Right ventricle myocardium superior (tissue), 1 donor: ENCODE results near the gene ATG5. TPM values are rescaled to one million over a fixed set of nuclear protein-coding genes. Genes with fewer than 3 reads are reported as not detected.

Experiments used
- ATAC-seq: fragments of 200-7000 bp; cut with Tn5 transposase; one replicate; pipeline ENCODE4 v1.9.1; 2020; ENCODE audit warnings: mild to moderate bottlenecking; ENCODE audit not compliant: poor library complexity
- DNase-seq: peaks from one replicate; pipeline ENCODE4 v3.0.0-alpha.2; 2020
- intact Hi-C: fragments of 100-400 bp; cut with DNase I; formaldehyde crosslinking; loops from one replicate; pipeline ENCODE4 v1.11.2; 2022
- long read RNA-seq: library from polyadenylated mRNA; unstranded; transcript quantifications from one replicate; pipeline ENCODE4 v2.0.0, GENCODE V29; 2021
- total RNA-seq: library from RNA; stranded (reverse); fragmentation: NEBNext Ultra II Directional; extraction: Animal tissue kit (Norgen Biotek cat#: 25700); gene quantifications from one replicate; pipeline ENCODE4 v1.2.1, GENCODE V29; 2021
- donor health status: DM: no; HTN: yes; CAD: no; lungs with severe emphysema.

Gene ATG5
- 14.8 TPM for total RNA-seq
- long read RNA-seq, transcript ATG5-204 (8 exons, 3,216 nt), result major isoform, 35 of 46 reads
- long read RNA-seq, partial matches to known transcripts, result 0 of 46 reads
- long read RNA-seq, other reads (novel, unspliced or antisense), result 6 of 46 reads

DNA sequence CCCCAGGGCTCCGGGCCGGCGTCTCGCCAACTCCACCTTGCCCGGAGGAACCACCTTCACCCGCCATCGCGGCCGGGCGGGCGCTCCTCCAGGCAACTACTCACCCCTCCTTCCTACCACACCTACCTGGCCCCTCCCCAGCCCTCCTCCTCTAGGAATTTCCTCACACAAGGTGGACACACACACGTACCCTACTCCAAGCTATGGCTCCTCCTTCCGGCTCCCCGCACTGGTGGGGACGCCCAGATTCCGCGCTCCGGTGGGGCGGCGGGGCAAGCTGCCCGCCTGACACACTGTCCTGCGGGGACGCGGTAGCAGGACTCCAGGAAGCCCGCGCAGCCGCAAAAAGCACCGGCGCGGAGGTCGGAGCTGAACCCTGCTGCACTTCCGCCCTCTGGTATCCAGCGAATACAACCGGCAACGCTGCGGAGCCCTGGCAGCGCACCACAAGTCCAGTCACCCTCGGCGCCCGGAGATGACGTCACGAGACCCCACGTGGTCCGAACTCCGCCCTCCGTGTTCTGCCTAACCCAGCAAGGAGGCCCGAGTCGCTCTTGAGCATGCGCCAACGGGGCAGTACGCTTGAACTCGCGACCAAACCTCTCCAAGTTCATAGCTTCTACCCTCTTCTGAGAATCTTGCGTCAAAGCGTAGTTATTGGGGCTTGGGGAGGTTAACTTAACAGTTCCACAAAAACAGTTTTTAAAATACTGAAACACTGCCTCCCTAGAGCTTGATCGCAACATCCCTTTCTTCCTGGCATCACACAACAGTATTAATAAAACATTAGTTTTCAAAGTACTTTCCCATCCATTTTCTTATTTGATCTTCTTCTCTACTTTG, at the start of gene ATG5:
TSS of gene ATG5 (minus strand) at position 425 of the 843 bp plus-strand sequence. CDS start 9,552 bp downstream, outside the sequence.
- DNase-seq (peak; percentile 100), ATAC-seq (peak; percentile 99)
- intact Hi-C loops, result no loop called here

DNA sequence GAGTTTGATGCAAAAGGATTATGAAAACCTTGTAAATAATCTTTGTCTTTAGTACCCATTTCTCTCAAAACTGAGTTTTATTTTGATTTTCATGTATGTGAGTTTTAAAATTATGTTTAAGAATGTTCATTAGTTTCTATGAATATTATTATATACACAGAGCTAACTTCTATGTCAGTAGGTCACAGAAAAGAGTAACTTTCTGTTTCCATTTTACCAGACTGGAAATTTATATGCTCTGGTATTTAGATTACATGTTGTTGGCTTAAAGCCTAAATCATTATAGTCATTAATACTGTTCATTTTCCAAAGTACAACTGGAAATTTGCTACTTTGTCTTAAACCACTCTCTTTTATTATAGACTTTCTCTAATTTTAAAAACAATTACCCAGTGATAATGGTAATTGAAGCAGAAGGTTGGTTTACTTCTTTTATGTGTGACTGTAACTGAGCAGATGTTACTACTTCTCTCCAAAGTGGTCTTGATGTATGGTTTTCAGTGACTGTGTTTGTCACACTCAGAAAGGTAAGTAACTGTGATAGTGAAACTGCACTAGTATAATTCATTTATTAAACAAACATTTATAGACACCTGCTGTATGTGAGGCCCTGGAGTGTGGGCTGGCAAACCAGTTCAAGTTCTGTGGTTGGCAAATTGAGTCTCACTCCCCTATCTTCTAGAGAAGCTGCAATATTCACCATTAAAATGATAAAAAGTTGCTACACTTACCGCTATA, 48.1 kb upstream of the ATG5 start:
- ATAC-seq (no peak), DNase-seq (no peak)
- intact Hi-C loops, result no loop called here

DNA sequence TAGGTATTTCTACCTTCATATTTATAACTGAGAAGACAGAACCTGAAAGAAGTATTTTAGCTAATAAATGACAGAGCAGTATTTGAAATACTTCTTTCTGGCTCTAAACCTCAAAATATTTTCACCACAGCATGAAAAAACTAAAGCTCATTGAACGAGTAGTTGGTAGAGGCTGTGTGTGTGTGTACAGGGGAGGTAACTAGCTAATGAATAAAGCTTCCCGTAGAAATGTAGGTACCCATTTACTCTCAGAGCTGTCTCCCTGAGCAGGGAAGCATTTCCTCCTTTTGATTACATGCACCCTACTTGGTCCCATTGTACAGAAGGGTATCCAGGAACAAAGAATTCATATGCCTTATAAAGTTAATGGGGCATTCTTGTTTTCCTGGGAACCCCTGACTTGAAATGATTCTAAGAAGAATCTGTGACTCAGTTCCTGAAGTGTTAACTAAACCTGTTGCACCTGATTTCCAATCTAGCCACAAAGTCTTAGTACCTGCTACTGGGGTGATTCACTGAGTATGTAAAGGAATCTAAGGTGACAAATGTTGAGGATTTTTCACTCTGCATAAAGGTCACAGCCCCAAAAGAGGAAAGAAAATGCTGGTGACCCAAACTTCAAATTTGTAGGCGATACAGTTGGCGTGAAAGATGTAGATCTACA, 47.4 kb upstream of the ATG5 start:
- DNase-seq (no peak), ATAC-seq (no peak)
- intact Hi-C loops, result no loop called here

DNA sequence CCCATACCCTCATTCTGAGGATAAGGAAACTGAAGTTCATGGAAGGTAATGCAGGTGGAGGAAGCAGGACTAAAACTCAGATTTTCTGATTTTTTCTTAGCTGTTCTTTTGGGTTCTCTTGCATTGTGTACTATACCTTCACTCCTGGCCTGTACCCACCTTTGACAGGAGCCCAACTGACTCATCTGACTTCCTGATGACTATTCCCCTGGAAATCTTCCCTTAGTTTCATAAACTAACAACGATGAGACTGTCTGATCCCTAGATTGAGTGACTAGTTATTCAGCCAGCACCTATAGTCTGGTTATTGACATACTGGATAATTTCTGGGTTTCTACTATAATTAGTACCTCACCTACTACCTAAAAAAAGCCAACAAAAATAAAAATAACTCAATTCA, 45.1 kb upstream of the ATG5 start:
- ATAC-seq (no peak), DNase-seq (no peak)
- intact Hi-C loops, result no loop called here

DNA sequence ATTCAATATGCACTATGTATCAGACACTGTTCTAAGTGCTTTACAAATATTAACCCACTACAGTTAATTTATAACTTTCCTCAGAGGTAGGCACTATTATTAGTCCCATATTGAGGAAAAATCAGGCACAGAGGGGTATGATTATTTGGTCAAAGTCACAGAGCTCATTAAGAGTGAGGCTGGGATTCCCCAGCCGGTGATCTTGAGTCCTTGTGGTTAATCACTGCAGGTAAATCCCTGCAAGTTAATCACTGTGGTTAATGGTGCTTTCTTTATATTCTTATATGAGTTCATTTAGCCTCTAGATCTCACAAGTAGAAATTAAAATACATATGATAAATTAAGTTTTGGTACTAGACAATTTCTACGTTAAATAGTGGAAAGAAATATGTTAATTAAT, 44.2 kb upstream of the ATG5 start:
- ATAC-seq, result no peak
- intact Hi-C loops, result no loop called here
- no peak for DNase-seq

DNA sequence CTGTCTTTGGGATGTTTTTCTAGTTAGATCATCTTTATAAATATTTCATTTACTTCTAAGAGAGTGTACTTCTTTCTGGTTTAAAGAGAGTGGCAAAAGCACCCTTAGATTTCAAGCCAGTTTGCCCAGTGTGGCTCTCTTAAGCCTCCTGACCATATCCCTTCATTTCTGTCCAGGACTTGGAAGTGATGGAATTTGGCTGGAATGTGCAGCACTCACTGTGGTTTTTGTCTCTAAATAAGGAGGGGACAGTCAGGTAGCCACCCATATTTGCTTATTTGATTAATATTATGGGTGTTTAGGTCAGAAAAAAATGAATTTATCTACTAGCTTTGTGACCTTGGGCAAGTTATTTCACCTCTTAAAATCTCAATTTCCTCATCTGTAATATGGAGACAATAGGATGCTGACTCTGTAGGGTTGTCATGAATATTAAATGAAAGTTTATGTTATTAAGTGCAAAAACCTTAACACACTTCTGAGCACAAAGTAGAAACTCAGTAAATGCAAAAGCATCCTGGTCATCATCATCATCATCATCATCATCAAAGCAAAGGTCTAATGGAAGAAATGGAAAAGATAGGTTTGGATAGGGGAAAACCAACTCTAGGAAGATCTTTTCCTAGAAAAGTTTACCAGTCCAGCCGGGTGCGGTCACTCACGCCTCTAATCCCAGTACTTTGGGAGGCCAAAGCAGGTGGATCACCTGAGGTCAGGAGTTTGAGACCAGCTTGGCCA, 38.0 kb upstream of the ATG5 start:
- ATAC-seq (no peak), DNase-seq (no peak)
- intact Hi-C loops, result no loop called here

DNA sequence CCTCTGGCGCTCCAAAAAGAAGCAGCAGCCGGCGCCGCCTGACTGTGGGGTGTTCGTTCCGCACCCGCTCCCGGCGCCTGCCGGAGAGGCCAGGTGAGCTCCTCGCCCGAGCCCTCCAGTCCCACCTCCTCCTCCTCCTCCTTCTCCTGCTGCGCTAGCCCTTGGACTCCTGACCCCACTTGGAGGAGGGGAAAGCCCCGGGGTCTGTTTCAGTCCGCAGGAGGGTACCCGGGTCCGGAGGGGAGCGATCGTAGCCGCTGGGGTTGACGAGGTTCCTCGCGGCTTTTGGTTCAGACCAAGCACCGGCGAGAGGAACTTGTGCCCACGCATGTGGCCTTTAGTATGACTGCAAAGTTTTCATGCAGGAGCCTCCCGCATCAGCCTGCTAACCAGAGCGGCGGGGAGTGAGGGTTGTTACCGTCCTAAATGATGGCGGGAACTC, 35.5 kb upstream of the ATG5 start:
- peak; percentile 40 for DNase-seq
- intact Hi-C loops, result no loop called here
- ATAC-seq, result peak; percentile 41

DNA sequence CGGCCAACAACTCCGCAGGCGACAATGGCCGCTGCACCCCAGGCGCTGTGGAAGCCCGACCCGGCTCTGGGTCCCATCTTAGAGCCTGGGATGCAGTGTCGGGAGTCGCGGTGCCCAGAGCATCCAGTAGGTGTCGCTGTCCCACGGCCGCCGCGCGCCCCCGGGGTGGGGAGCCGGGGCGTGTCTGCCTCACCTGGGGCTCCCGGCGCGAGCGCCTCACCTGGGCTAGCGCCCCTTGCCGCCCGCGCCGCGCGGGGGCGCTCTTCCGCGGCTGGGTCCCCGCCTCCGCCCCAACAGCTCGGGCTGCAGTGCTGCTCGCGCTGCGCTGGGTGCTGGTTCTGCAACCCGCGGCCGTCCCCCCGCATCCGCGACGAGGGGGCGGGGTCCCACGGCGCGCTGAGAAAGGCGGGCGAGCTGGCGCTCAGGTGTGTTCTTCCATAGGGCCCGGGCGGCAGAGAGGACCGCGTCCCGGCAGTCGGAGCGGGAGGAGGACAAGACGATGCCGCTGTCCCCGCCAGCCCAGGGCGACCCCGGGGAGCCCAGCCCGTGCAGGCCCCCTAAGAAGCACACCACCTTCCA, 34.9 kb upstream of the ATG5 start, which contains the start of gene CRYBG1:
TSS of gene CRYBG1 (plus strand) at position 308 of the 579 bp plus-strand sequence. CDS start at position 500, 192 bp downstream.
- ATAC-seq (peak; percentile 85), DNase-seq (peak; percentile 57)
- intact Hi-C loops, result no loop called here

DNA sequence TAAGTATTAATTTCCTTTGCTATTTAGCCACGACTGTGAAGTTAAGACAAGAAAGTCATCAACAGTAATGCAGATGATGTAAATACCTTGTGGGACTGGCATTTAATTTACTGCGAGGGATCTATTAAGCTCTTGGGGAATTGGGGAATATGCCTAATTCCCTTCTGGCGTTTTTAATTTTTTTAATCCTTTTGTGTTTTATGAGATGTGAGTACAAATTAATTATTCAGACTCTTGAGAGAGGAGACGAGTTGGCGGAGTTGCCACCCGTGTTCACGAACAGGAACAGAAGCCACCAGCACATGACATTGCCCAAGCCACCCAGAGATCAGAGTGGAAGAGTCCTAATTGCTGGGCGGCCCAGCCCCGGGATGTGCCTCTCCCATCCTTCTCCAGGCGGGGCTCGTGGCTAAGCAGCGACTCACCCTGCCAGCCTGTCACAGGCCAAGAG, 34.4 kb upstream of the ATG5 start:
- intact Hi-C loops, result no loop called here
- ATAC-seq, result no peak
- DNase-seq, result no peak

DNA sequence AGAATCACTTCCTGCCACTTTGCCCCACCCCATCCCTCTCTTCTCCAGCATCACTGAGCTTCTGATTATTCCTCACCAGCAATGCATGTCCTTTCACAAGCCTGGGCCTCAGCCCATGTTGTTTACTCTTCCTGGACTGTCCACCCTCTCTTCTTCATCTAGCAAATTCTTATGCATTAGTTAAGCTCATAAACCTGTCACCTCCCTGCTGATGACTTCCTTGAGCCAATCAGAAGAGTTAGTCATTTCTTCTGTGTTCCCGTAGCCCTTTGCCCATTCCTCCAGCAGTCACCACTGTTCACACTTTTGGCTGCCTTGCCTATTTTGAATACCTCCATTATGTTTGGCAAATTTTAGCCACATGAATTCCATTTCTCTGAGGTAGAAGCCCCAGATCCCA, 30.8 kb upstream of the ATG5 start:
- ATAC-seq, result no peak
- DNase-seq, result no peak
- intact Hi-C loops, result no loop called here

DNA sequence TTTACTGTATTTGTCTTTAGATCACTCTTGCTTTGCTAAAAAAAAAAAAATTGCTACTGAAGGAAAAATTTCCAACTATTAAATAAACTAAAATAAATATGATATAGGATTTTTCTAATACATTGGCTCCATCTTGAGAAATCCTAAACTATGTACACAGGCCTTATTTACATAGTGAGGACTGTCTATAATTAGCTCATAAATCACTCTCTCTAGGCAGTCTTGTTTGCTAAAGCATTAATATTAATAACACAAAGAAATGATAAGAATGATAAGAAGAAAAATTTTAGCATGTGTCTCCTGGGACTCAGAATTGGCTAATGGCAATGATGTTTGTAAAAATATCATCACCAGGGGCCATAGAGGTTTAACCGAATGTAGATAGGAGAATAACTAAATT, 21.7 kb upstream of the ATG5 start:
- ATAC-seq (no peak), DNase-seq (no peak)
- intact Hi-C loops, result no loop called here

DNA sequence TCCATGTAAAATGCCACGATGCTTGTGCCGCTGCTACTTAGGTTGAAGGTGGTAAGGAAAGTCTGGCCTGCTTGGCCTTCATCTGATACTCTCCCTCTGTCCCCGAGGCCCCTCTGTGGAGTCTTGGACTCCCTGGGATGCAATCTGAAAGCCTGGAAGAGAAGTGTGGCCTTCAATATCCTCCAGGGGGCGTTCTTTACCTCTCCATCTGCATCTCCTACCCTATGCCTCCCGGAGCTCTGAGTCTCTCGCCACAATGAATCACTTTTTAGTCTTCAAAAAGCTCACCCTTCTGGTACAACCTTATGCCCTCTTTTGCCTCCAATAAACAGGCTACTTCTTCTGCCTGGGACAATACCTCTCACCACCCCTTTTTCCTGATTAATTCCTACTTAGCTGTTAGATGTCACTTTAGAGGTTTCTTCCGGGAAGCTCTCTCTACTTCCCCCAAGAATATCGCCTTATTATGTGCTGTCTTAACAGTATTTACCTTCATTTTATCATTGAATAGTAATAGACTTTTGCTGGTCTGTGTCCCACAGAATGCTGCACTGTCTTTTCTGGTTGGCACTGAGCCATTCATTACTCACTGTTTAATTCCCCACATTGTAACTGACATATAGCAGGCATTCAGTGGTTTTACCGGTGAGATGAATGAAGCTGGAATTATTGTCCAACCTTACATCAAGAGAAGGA, 13.9 kb upstream of the ATG5 start:
- intact Hi-C loops, result loop anchor here (5.0 kb wide), 1 partner anchor 223 kb away; no protein-coding TSS in a partner anchor
- ATAC-seq (peak; percentile 86), DNase-seq (no peak)

DNA sequence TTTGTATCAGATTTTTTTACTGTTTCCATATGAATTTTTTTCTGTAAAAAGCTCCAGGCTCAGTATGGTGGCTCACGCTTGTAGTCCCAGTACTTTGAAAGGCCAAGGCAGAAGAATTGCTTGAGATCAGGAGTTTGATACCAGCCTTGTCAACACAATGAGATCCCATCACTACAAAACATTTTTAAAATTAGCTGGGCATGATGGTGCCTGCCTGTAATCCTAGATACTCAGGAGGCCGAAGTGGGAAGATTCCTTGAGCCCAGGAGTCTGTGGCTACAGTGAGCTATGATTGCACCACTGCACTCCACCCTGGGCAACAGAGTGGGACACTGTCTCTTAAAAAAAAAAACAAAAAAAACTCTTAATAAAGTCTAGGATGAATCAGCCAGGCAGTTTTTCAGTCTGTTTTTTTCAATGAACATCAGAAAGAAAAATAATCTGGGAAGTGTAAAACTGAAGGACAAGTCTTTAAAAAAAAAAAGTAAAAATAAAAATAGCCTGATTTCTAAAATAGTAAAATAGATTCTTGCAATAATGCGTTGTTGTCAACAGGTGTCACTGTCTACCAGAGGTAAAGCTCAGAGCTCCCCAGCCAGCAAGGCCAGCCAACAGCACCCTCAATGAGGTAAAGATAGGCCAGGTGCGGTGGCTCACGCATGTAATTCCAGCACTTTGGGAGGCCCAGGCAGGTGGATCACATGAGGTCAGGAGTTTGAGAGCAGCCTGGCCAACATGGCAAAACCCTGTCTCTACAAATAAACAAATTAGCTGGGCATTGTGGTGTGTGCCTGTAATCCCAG, 9.3 kb upstream of the ATG5 start:
- ATAC-seq (peak; percentile 68), DNase-seq (peak; percentile 46)

DNA sequence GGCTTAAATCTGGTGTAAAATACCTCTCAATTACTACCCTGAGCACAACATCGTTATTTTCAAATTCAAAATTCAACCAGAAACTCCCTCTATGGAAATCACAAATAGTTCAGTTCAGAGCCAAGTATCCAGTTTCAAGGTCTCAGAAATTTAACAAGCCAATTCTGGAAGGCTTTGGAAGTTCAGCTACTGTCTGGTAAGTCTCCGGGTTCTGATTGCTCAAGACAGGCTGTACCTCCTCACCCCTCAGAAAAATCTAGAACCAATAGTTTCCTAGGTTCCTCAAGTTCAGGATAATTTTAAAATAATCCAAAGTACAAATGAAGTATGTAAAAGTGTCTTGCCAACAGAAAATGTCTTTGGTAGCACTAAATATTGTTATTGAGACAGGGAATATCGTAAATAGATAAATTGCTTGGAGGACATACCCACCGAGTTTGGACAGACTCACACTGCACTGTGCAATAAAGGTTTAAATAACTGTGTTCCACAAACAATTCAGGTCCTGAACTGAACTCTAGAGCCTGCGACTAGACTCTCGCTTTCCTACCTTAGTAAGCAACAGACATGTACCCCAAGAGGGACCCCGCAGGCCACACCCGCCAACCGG, 729 bp downstream of the ATG5 start:
- no peak for DNase-seq
- no peak for ATAC-seq
- intact Hi-C loops, result no loop called here

More for the DNA sequence above, 9.3 kb upstream of the ATG5 start:
- intact Hi-C loops, result loop anchor here (5.0 kb wide), 1 partner anchor 227 kb away; no protein-coding TSS in a partner anchor

DNA sequence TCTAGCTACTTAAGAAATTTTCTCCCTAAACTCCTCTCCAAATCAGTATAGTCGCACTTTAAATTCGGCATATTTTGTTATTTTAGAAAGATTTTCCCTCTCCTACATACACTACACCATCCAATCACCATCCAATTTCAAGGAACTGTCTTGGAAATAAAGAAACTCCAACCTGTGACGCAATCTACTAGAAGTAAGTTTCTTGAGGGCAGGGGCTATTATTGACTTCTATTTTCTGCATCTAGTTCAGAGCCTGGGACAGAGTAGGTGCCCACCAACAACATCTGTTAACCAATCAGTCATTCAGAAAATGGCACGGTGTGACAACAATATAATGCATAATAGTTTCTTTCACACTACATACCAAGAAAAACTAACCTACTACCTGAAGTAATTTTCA, 3.6 kb downstream of the ATG5 start:
- no peak for DNase-seq
- intact Hi-C loops, result no loop called here
- no peak for ATAC-seq

DNA sequence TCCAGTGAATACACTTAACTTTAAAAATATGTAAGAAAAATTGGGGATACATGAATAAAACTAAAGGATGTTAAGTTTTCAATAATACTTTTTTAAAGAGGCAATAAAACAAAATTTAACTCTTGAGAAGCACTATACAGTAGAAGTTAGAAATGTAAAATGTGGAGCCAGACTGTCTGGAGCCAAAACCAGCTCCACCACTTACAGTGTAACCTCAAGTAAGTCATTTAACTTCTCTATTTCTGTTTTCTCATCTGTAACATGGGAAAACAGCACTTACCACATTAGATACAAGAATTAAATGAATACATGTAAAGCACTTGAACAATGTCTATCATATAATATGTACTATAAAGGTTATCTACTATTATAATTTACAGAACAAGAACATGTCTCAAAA, 6.7 kb downstream of the ATG5 start:
- intact Hi-C loops, result no loop called here
- ATAC-seq, result no peak
- no peak for DNase-seq
